Stimulated activated CD8-positive, alpha-beta memory T cell treated with anti-CD3 and anti-CD28 coated beads, Interleukin-15, amount 100 ng/mL, for 48 hours (primary cell): ENCODE data around the gene AKT1S1.

Experiments used
- DNase-seq, 2 donors: peaks; one replicate each; pipeline ENCODE4 v3.0.0-alpha.2; 2020; ENCODE audit warnings: low read depth in 2 of 2

Gene AKT1S1

DNA sequence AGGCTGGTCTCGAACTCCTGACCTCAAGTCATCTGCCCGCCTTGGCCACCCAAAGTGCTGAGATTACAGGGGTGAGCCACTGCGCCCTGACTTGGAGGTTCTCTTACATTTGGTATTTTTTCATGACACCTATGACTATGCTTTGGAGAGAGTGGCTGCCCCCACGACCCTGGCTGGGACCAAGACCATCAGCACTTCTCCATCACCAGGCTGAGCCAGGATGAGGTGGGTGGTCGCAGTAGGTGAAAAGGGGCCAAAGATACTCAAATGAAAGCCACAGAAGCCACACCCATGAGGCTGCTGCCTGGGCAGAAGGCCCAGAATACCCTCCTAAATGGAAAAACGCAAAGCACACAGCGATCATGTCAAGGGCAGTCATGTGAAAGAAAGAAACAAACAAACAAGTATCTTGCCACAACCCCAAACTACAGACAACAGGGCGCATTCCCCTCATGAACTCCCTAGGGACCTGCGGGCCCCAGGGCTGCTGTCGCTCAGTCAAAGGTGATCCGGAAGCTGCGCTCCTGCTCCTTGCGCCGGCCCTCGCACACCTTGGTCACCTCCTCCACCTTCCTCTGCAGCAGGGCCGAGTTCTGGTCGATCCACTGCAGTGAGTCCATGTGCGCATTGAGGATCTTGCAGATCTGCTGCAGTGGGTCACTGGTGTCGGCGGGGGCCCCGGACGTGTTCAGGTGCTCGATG, 30.7 kb upstream of the AKT1S1 start:
- DNase-seq: no peak

DNA sequence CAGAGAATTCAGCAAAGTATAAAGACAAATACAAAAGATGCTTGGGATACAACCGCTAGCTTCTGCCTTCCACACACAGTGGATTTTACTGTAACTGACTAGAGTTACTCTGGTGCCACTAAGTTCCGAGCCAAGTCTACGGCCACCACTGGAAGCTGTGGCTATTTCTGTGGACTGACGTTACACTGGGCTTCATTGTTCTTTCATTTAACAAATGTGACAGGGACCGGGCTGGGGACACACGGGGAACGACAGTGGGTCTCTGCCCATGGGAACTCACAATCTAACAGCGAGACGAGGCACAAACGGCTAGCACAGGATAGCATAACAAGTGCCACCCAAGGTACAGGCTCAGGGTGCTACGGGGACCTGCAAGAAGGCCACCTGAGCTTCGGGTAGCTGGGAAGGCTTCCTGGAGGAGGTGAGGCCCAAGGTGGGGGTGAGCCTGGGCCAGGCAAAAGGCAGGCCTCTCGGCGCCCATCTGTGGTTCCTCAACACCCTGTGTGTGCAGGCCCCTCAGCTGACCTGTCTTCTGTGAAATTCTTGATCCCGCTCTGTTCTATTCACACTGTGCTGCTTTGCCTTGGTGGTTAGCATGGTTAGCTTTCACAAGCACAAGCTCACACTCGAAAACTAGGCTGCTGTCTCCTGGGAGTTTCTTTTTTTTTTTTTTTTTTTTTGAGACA, 29.9 kb upstream of the AKT1S1 start:
- no peak for DNase-seq

GRCh38 chr19:49904136-49904535, 27.0 kb upstream of the AKT1S1 start:
- DNase-seq: no peak

- peak; percentile 61 to 65 for DNase-seq
Measured at GRCh38 chr19:49896863-49897621, 19.9 kb upstream of the AKT1S1 start, which contains the start of gene IL4I1. IL4I1 (minus strand) TSS chr19:49896887; CDS start chr19:49896160, 727 bp downstream.

GRCh38 chr19:49895566-49896297, 18.6 kb upstream of the AKT1S1 start:
- DNase-seq: peak; percentile 27 to 66

DNA sequence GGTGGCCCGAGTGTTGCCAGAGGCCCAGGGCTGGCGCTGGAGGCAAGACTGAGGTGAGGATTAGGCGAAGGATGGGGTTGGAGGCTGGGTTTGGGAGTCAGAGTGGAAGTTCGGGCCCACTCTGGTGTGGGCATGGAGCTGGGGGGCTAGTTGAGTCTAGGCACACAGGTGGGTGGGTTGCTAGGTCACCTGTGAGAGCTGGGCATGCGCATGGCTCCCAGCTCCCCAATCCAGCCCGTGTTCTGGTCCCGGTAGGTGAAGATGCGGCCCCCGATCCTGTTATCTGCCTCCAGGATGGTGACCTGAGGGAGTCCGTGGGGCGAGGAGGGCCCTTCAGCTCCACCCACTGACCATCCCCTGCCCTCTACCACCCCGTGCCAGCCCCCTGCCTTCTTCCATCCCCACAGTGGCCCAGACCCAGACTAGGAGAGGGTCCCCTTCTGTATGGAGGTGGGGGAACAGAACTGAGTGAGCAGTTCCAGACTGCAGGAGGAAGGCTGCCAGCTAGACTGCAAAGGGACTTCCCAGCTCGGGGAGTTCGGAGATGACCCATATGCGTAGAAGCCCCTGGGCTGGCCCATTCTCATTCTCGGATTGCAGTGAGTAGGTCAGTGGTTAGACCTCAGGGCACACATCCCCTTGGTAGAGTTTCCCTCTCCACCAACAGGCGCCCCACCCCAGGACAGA, 17.9 kb upstream of the AKT1S1 start:
- peak; percentile 58 to 66 for DNase-seq

DNA sequence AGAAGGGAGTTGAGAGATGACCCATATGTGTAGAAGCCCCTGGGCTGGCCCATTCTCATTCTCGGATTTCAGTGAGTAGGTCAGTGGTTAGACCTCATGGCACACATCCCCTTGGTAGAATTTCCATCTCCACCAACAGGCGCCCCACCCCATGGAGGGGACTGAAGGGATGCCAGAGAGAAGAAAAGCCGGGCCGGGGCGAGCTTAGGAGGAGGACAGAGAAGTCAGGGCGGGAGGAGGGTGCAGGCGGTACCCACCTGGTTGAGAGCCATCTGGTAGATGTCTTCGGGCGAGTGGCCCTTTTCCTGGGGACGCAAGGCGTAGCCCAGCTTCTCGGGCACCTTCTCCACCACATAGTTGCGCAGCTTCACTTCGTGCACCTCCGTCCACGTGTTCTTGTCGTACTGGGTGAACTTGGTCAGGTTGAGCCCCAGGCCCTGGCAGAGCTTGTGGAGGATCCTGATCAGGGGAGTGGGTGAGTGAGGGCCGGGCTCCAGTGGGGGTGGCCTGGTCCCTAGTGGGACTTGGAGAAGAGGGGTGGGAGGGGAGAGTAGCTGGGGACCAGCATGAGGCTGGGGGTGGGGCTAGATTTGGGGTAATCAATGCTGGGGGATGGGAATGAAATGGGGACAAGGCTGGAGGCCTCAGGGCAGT, 17.0 kb upstream of the AKT1S1 start:
- no peak for DNase-seq

- DNase-seq: no peak
Measured at GRCh38 chr19:49892716-49893115, 15.6 kb upstream of the AKT1S1 start.

DNA sequence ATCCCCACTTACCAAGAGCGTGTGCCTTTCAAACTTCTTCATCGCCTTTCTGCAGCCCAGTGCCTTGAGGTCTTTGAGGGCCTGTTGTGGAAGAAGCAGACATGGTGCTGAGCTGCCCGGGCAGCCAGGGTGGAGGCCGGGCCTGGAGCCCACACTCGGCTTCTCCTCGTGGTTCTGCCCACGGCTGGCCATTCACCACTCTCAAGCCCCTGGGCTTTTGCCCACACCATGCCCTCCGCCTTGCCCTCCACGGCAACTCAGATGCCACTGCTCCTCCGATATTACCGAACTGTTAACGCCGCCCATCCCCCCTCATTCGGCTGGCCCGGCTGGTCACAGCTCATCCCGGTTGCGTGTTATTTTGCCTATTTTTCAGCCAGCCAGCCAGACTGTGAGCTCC, 14.2 kb upstream of the AKT1S1 start:
- DNase-seq: no peak

GRCh38 chr19:49890349-49891311, 13.5 kb upstream of the AKT1S1 start:
- DNase-seq: peak; percentile 49 to 58

DNA sequence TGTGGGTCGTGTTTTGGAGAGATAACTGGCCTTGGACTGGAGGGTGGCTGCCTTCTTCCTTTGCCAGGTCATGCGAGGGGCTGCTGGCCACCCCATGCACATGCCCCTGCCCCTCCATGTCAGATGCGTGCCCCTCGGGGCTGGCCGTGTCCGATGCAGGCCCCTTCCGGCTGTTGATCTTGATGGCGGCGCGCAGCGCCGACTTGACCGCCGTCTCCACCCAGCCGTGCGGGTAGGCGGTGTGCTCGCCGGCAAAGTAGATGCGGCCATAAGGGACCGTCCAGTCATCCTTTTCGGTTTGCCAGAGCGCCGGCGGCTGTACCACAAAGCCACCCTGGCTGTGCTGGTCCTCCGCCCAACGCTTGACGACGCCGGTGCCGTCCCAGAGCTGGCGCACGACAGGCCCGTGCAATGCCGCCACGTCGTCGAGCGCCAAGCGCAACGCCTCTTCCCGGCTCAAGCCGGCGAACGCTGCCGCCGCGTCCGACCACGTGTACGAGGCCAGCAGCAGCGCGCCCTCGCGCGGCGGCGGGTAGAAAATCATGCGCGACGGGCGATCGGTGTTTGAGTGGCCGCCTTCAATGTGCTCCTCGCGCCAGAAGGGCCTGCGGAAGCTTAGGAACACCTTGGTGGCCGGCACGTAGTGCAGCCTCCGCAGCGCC, 12.7 kb upstream of the AKT1S1 start:
- DNase-seq: peak; percentile 65 to 70

- no peak for DNase-seq
Measured at GRCh38 chr19:49889038-49889686, 12.0 kb upstream of the AKT1S1 start.

GRCh38 chr19:49888510-49888824, 11.3 kb upstream of the AKT1S1 start:
- DNase-seq: no peak

- DNase-seq: no peak
Measured at GRCh38 chr19:49887665-49888509, 10.7 kb upstream of the AKT1S1 start.

DNA sequence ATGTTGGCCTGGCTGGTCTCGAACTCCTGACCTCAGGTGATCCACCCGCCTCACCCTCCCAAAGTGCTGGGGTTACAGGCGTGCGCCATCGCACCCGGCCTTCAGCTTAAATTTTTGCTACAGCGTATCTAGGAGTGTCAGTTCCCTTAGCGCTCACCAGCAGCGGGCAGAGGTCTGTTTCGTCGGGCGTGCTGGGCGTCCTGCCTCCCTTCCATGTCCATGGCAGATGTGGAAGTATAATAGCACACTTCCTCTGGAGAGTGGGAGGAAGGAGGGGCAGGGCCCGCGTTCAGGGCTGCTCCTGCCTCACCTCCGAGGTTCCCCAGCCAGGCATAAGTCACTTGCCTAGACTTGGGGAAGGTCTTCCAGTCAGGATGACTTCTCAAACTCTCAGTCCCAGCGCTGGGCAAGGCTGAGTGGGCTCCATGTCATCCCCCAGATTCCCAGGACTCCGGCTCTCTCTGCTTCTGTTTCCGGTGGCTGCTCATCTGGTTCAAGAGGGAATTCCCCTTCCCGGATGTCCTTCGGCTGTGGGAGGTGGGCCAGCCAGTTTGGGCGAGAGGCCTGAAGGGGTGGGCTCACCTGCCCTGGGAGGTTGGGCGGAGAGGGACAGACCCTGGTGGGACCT, 10.0 kb upstream of the AKT1S1 start:
- DNase-seq: no peak

GRCh38 chr19:49884760-49885159, 7.6 kb upstream of the AKT1S1 start:
- DNase-seq: no peak

DNA sequence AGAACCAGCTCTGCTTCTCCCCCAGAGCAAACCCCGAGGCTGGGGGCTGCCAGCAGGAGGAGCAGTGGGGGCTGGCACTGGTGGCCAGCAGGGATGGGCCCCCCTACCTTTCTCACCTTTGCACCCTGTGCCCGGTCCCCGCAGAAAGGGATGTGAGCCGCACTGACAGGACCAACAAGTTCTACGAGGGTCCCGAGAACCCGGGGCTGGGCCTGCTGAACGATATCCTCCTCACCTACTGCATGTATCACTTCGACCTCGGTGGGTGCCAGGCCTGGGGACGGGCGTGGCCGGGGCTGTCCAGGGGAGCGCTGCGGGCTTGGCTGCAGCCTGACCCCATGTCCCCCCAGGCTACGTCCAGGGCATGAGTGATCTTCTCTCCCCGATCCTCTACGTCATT, 7.0 kb upstream of the AKT1S1 start:
- no peak for DNase-seq
